ENCODE measurements around the gene UXT. TPM values are rescaled to one million over a fixed set of nuclear protein-coding genes. Genes with fewer than 3 reads are reported as not detected.

The UXT gene
- total RNA-seq, 1 donor from 2014 or later, result 73.5 TPM

DNA sequence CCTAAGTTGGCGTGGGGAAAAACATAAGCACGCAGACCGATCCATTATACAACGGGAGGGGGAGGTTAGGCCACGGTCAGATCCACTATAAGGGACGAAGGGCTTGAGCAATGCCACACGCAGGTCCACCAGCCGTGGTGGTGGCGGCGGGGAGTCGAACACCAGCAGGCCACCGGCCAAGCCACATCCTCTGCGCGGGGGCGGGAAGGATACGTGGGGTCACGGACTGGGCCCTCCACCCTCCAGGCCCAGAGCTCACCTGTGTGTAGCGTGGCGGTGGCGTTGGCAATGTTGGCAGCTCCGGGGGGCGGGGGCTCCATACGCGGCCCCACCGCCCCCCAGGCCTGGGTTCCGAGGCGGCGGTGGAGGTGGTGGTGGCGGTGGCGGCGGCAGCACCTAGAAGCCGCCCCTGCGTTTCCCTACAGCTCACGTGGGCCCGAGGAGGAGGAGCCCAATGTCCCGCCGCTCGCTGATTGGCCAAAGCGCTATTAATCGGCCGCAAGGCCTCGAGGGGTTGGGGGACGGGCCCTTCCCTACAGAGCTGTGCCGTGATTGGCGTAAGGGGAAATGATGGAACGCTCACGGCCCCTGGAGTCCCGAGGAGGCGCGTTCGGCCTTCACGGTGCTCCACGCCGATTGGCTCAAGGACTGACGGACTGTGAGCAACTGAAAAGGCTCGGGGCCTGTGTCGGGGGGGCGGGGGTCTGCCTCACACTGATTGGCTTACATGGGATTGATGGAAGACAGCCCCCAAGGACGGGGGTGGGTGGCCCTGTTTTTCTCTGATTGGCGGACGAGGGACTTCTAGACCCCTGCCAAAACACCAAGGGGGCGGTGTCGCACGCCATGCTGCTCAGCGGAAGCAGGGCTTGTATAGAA, 8.6 kb downstream of the UXT start, which contains the start of gene ELK1:
Gene ELK1, minus strand, starts transcription at position 400 of the 879 bp plus-strand sequence. CDS start 9,122 bp downstream, outside the sequence.
- H3K36me3 Mint-ChIP-seq (ENCODE audit: low read depth, unreplicated experiment), result no peaks in the 10 kb centered on the region
- TF ChIP-seq EZH2 (IDR thresholded peaks at IDR 0.05; ENCODE audit: insufficient read depth, low read length), result no peak
- TF ChIP-seq, protein P1, sequence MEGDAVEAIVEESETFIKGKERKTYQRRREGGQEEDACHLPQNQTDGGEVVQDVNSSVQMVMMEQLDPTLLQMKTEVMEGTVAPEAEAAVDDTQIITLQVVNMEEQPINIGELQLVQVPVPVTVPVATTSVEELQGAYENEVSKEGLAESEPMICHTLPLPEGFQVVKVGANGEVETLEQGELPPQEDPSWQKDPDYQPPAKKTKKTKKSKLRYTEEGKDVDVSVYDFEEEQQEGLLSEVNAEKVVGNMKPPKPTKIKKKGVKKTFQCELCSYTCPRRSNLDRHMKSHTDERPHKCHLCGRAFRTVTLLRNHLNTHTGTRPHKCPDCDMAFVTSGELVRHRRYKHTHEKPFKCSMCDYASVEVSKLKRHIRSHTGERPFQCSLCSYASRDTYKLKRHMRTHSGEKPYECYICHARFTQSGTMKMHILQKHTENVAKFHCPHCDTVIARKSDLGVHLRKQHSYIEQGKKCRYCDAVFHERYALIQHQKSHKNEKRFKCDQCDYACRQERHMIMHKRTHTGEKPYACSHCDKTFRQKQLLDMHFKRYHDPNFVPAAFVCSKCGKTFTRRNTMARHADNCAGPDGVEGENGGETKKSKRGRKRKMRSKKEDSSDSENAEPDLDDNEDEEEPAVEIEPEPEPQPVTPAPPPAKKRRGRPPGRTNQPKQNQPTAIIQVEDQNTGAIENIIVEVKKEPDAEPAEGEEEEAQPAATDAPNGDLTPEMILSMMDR (IDR thresholded peaks at IDR 0.05; ENCODE audit: insufficient read depth, low read depth, low read length), result no peak
- Histone ChIP-seq H3K9me3 (ENCODE audit: insufficient read depth, low read depth, low read length) (no peaks in the 10 kb centered on the region), H3K4me2 (ENCODE audit: low read length) (peak within 1 kb of the TSS; percentile 90), H3K4me1 (ENCODE audit: insufficient read depth, low read length) (peaks cover 22% of the 10 kb centered on the region), H4K20me1 (ENCODE audit: insufficient read depth, low read length) (peaks cover 20% of the 10 kb centered on the region), H3K27me3 (ENCODE audit: insufficient read depth, low read length) (no peaks in the 10 kb centered on the region), H3K4me3 (ENCODE audit: insufficient read depth, low read depth, low read length) (peak within 1 kb of the TSS; percentile 76), H2AFZ (ENCODE audit: low read depth, low read length) (peak within 1 kb of the TSS; percentile 47), H3K79me2 (ENCODE audit: insufficient read depth, low read length) (peaks cover 37% of the 10 kb centered on the region), H3K36me3 (ENCODE audit: insufficient read depth, low read length) (peaks cover 3% of the 10 kb centered on the region), H3K9ac (ENCODE audit: low read length) (peak within 1 kb of the TSS; percentile 88), H3K27ac (ENCODE audit: low read depth, low read length) (peak within 1 kb of the TSS; percentile 80)
- peaks cover 27% of the 10 kb centered on the region for H3K4me1 Mint-ChIP-seq (ENCODE audit: low read depth, unreplicated experiment)
- peak within 1 kb of the TSS; percentile 70 for H3K27ac Mint-ChIP-seq (ENCODE audit: unreplicated experiment)
- FAIRE-seq (peak; percentile 94), DNase-seq (ENCODE audit: low read depth) (peak; percentile 98)
- H3K27me3 Mint-ChIP-seq (ENCODE audit: low read depth, unreplicated experiment), result no peaks in the 10 kb centered on the region
- H3K9me3 Mint-ChIP-seq (ENCODE audit: unreplicated experiment), result no peaks in the 10 kb centered on the region
- peak within 1 kb of the TSS; percentile 85 for H3K4me3 Mint-ChIP-seq (ENCODE audit: unreplicated experiment)

DNA sequence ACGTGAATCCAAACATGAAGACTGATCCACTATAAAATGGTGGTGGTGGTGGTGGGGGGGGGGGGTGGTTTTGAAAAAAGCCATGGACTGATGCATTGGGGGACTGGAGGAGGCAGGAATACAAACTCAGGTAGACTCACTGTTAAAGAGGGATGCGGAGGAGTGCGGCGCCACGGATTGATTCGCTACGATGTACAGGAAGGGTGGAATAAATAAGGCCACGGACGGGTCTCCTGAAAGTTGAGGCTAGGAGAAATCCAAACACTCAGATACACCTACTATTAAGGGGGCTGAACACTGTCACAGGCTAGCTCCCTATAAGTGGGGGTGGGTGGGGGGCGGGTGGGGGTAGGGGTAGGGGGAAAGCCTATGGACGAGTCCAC, 9.2 kb downstream of the UXT start:
- FAIRE-seq, result no peak
- H3K27ac ChIP-seq (ENCODE audit: low read depth, low read length), result peak overlapping the region; percentile 80

More for the DNA sequence above, 9.2 kb downstream of the UXT start:
- H3K4me1 ChIP-seq (ENCODE audit: insufficient read depth, low read length), result peaks cover 22% of the 10 kb centered on the region
- H3K27me3 Mint-ChIP-seq (ENCODE audit: low read depth, unreplicated experiment), result no peaks in the 10 kb centered on the region
- H3K4me2 ChIP-seq (ENCODE audit: low read length), result peak overlapping the region; percentile 90
- no peaks in the 10 kb centered on the region for H3K27me3 ChIP-seq (ENCODE audit: insufficient read depth, low read length)
- no peaks in the 10 kb centered on the region for H3K9me3 Mint-ChIP-seq (ENCODE audit: unreplicated experiment)
- TF ChIP-seq, protein P1 (IDR thresholded peaks at IDR 0.05; ENCODE audit: insufficient read depth, low read depth, low read length), result no peak
- no peak for TF ChIP-seq EZH2 (IDR thresholded peaks at IDR 0.05; ENCODE audit: insufficient read depth, low read length)
- peaks cover 25% of the 10 kb centered on the region for H4K20me1 ChIP-seq (ENCODE audit: insufficient read depth, low read length)
- H3K4me3 ChIP-seq (ENCODE audit: insufficient read depth, low read depth, low read length), result peak overlapping the region; percentile 76
- H3K9ac ChIP-seq (ENCODE audit: low read length), result peak overlapping the region; percentile 88
- H3K4me3 Mint-ChIP-seq (ENCODE audit: unreplicated experiment), result peak overlapping the region; percentile 85
- H3K27ac Mint-ChIP-seq (ENCODE audit: unreplicated experiment), result no peak overlapping the region
- H3K9me3 ChIP-seq (ENCODE audit: insufficient read depth, low read depth, low read length), result no peaks in the 10 kb centered on the region
- peaks cover 29% of the 10 kb centered on the region for H3K4me1 Mint-ChIP-seq (ENCODE audit: low read depth, unreplicated experiment)
- H2AFZ ChIP-seq (ENCODE audit: low read depth, low read length), result no peak overlapping the region
- peaks cover 3% of the 10 kb centered on the region for H3K36me3 ChIP-seq (ENCODE audit: insufficient read depth, low read length)
- no peaks in the 10 kb centered on the region for H3K36me3 Mint-ChIP-seq (ENCODE audit: low read depth, unreplicated experiment)
- no peak for DNase-seq (ENCODE audit: low read depth)
- peaks cover 43% of the 10 kb centered on the region for H3K79me2 ChIP-seq (ENCODE audit: insufficient read depth, low read length)
